BLaER1 treated with 17β-estradiol and CSF1 and Interleukin-3, amounts not matched to agents 10 nM and 100 nM (cell line): Measurements from ENCODE around the gene PDZK1IP1.
"Not testable (repeated sequence)": the region's sequence is repeated elsewhere in the genome, so short reads cannot be mapped to it uniquely, and the experiment has no call there.

ENCODE experiments used
- H3K27ac ChIP-seq, 11 experiments: shearing (Covaris generic); formaldehyde crosslinking; 2 replicates each; pipeline ENCODE4 v1.8.1; 2022
- H3K27me3 ChIP-seq, 11 experiments: shearing (Covaris generic); formaldehyde crosslinking; 2 replicates each; pipeline ENCODE4 v1.8.1; 2022
- H3K36me3 ChIP-seq, 11 experiments: shearing (Covaris generic); formaldehyde crosslinking; 2 replicates each; pipeline ENCODE4 v1.8.1; 2022
- H3K4me1 ChIP-seq, 10 experiments: shearing (Covaris generic); formaldehyde crosslinking; 2 replicates each; pipeline ENCODE4 v1.8.1; 2022
- H3K4me2 ChIP-seq, 11 experiments: shearing (Covaris generic); formaldehyde crosslinking; 2 replicates each; pipeline ENCODE4 v1.8.1; 2022
- H3K4me3 ChIP-seq, 10 experiments: shearing (Covaris generic); formaldehyde crosslinking; 2 replicates each; pipeline ENCODE4 v1.8.1; 2022
- H3K9ac ChIP-seq, 11 experiments: shearing (Covaris generic); formaldehyde crosslinking; 2 replicates each; pipeline ENCODE4 v1.8.1; 2022
- H3K9me3 ChIP-seq, 11 experiments: shearing (Covaris generic); formaldehyde crosslinking; replicated peaks in 1 of 11; 2 replicates each; pipeline ENCODE4 v1.8.1; 2022
- H4K20me1 ChIP-seq, 11 experiments: shearing (Covaris generic); formaldehyde crosslinking; 2 replicates each; pipeline ENCODE4 v1.8.1; 2022
- Cebpa-rat ChIP-seq, 11 experiments: shearing (Covaris generic); IDR thresholded peaks; 2 replicates each; pipeline ENCODE4 v1.8.1; 2022

PDZK1IP1 gene

GRCh38 chr1:47172782-47173181 is 17.1 kb downstream of the PDZK1IP1 start:
- Histone ChIP-seq H3K9me3 (no peaks in the 10 kb centered on the region), H3K4me3 (no peak overlapping the region), H4K20me1 (no peaks in the 10 kb centered on the region), H3K4me2 (no peak overlapping the region), H3K27me3 (no peaks in the 10 kb centered on the region), H3K4me1 (peaks cover 0 to 4% (median 0%) of the 10 kb centered on the region in 10 experiments; a peak in 1 of 20 replicates), H3K9ac (no peak overlapping the region), H3K27ac (no peak overlapping the region), H3K36me3 (no peaks in the 10 kb centered on the region)
- no peak for TF ChIP-seq Cebpa-rat (IDR thresholded peaks at IDR 0.05)

GRCh38 chr1:47164552-47164951 is 25.3 kb downstream of the PDZK1IP1 start:
- no peak overlapping the region for H3K27ac ChIP-seq
- no peaks in the 10 kb centered on the region for H3K36me3 ChIP-seq
- TF ChIP-seq Cebpa-rat (IDR thresholded peaks at IDR 0.05): no peak
- H4K20me1 ChIP-seq: no peaks in the 10 kb centered on the region
- no peak overlapping the region for H3K4me2 ChIP-seq
- no peak overlapping the region for H3K4me3 ChIP-seq
- H3K4me1 ChIP-seq: no peaks in the 10 kb centered on the region
- peaks cover 0 to 10% (median 0%) of the 10 kb centered on the region in 11 experiments; a peak in 1 of 22 replicates for H3K9me3 ChIP-seq
- H3K27me3 ChIP-seq: no peaks in the 10 kb centered on the region
- no peak overlapping the region for H3K9ac ChIP-seq

GRCh38 chr1:47161298-47162040 is 28.4 kb downstream of the PDZK1IP1 start:
- H3K4me2 ChIP-seq: no peak overlapping the region
- no peak overlapping the region for H3K9ac ChIP-seq
- H3K36me3 ChIP-seq: no peaks in the 10 kb centered on the region
- no peaks in the 10 kb centered on the region for H4K20me1 ChIP-seq
- no peak overlapping the region for H3K27ac ChIP-seq
- no peaks in the 10 kb centered on the region for H3K27me3 ChIP-seq
- no peak for TF ChIP-seq Cebpa-rat (IDR thresholded peaks at IDR 0.05)
- no peaks in the 10 kb centered on the region for H3K4me1 ChIP-seq
- peaks cover 0 to 9% (median 1%) of the 10 kb centered on the region in 11 experiments; a peak in 3 of 22 replicates for H3K9me3 ChIP-seq
- H3K4me3 ChIP-seq: no peak overlapping the region

GRCh38 chr1:47160716-47161115 is 29.1 kb downstream of the PDZK1IP1 start:
- H3K9ac ChIP-seq: no peak overlapping the region
- no peak for TF ChIP-seq Cebpa-rat (IDR thresholded peaks at IDR 0.05)

GRCh38 chr1:47157957-47158356 is 31.9 kb downstream of the PDZK1IP1 start:
- H3K9ac ChIP-seq, H3K36me3 ChIP-seq, H3K4me3 ChIP-seq, H3K4me1 ChIP-seq, H4K20me1 ChIP-seq, H3K4me2 ChIP-seq, H3K27ac ChIP-seq, H3K27me3 ChIP-seq: not testable (repeated sequence)
- H3K9me3 ChIP-seq: peaks cover 16 to 32% (median 21%) of the 10 kb centered on the region in 11 experiments; a peak in 21 of 22 replicates

More at GRCh38 chr1:47160716-47161115, 29.1 kb downstream of the PDZK1IP1 start:
- Histone ChIP-seq H3K27me3 (no peaks in the 10 kb centered on the region), H3K4me2 (no peak overlapping the region), H3K36me3 (no peaks in the 10 kb centered on the region), H3K27ac (no peak overlapping the region), H3K4me1 (no peaks in the 10 kb centered on the region), H4K20me1 (no peaks in the 10 kb centered on the region), H3K9me3 (peaks cover 0 to 9% (median 1%) of the 10 kb centered on the region in 11 experiments; a peak in 8 of 22 replicates), H3K4me3 (no peak overlapping the region)

GRCh38 chr1:47156457-47156856 is 33.4 kb downstream of the PDZK1IP1 start:
- H4K20me1 ChIP-seq, H3K27me3 ChIP-seq, H3K4me3 ChIP-seq, H3K27ac ChIP-seq, H3K4me2 ChIP-seq, H3K36me3 ChIP-seq, H3K4me1 ChIP-seq, H3K9ac ChIP-seq: not testable (repeated sequence)
- H3K9me3 ChIP-seq: peaks cover 16 to 32% (median 21%) of the 10 kb centered on the region in 11 experiments; a peak in 21 of 22 replicates

- not testable (repeated sequence) for H3K9me3 ChIP-seq, H3K27ac ChIP-seq, H3K4me1 ChIP-seq, H3K4me2 ChIP-seq, H3K4me3 ChIP-seq, H4K20me1 ChIP-seq, H3K9ac ChIP-seq, H3K27me3 ChIP-seq, H3K36me3 ChIP-seq
Observed at GRCh38 chr1:47149162-47149561, 40.7 kb downstream of the PDZK1IP1 start.

- Histone ChIP-seq H3K27me3 (no peaks in the 10 kb centered on the region), H4K20me1 (no peaks in the 10 kb centered on the region), H3K9me3 (no peaks in the 10 kb centered on the region), H3K27ac (no peak overlapping the region), H3K9ac (no peak overlapping the region), H3K4me3 (no peak overlapping the region), H3K36me3 (no peaks in the 10 kb centered on the region), H3K4me1 (no peaks in the 10 kb centered on the region), H3K4me2 (no peak overlapping the region)
- TF ChIP-seq Cebpa-rat (IDR thresholded peaks at IDR 0.05): no peak
Observed at GRCh38 chr1:47147047-47147785, 42.6 kb downstream of the PDZK1IP1 start.

GRCh38 chr1:47146495-47146894 is 43.3 kb downstream of the PDZK1IP1 start:
- not testable (repeated sequence) for H3K9ac ChIP-seq

GRCh38 chr1:47143654-47144053 is 46.2 kb downstream of the PDZK1IP1 start:
- not testable (repeated sequence) for H3K27ac ChIP-seq, H3K4me3 ChIP-seq, H3K9ac ChIP-seq, H3K36me3 ChIP-seq, H3K9me3 ChIP-seq, H3K4me1 ChIP-seq, H4K20me1 ChIP-seq, H3K4me2 ChIP-seq, H3K27me3 ChIP-seq

More at GRCh38 chr1:47146495-47146894, 43.3 kb downstream of the PDZK1IP1 start:
- not testable (repeated sequence) for H3K9me3 ChIP-seq, H3K36me3 ChIP-seq, H4K20me1 ChIP-seq, H3K4me3 ChIP-seq, H3K27ac ChIP-seq, H3K4me1 ChIP-seq, H3K27me3 ChIP-seq, H3K4me2 ChIP-seq

GRCh38 chr1:47140358-47140757 is 49.5 kb downstream of the PDZK1IP1 start:
- H3K4me3 ChIP-seq, H3K9ac ChIP-seq, H3K9me3 ChIP-seq, H3K27ac ChIP-seq, H3K4me1 ChIP-seq, H4K20me1 ChIP-seq, H3K4me2 ChIP-seq, H3K36me3 ChIP-seq, H3K27me3 ChIP-seq: not testable (repeated sequence)
